Large intestine (tissue), 3 donors: Measurements from ENCODE around the gene CLRN2. TPM values are rescaled to one million over a fixed set of nuclear protein-coding genes. Genes with fewer than 3 reads are reported as not detected.

Source experiments
- DNase-seq, 2 donors: peaks; one replicate each; pipeline versions ENCODE4 v3.0.0 to v3.0.0-alpha.2; 2013
- H3K27ac ChIP-seq: one replicate; pipeline ENCODE4 v1.5.1; 2013; ENCODE audit warnings: low read length
- H3K27me3 ChIP-seq: 2 replicates; pipeline ENCODE4 v1.6.1; 2013; ENCODE audit warnings: low read length; ENCODE audit not compliant: control insufficient read depth, insufficient read depth
- H3K36me3 ChIP-seq: 2 replicates; pipeline ENCODE4 v1.6.1; 2013; ENCODE audit warnings: low read length; ENCODE audit not compliant: control insufficient read depth, insufficient read depth
- H3K4me1 ChIP-seq: one replicate; pipeline ENCODE4 v1.6.1; 2013; ENCODE audit warnings: low read length; ENCODE audit not compliant: control insufficient read depth, insufficient read depth
- H3K4me3 ChIP-seq: one replicate; pipeline ENCODE4 v1.5.1; 2013; ENCODE audit warnings: low read length
- H3K9me3 ChIP-seq: one replicate; pipeline ENCODE4 v1.6.1; 2013; ENCODE audit warnings: mild to moderate bottlenecking, low read depth, low read length, moderate library complexity; ENCODE audit not compliant: control insufficient read depth
- WGBS: methylation state at CpG from one replicate; pipeline ENCODE4 v1.1.5; 2013; ENCODE audit warnings: low lambda C conversion rate; ENCODE audit not compliant: insufficient coverage; 5-methylcytosine and 5-hydroxymethylcytosine counted together
- polyA plus RNA-seq: library from polyadenylated mRNA; unstranded; fragments of 120-200 nt; gene quantifications from one replicate; pipeline ENCODE4 v1.2.1, GENCODE V29; 2013

The CLRN2 gene
- polyA plus RNA-seq, 1 donor: not detected

- no peak overlapping the region for H3K4me3 ChIP-seq
- peaks cover 71% of the 10 kb centered on the region for H3K36me3 ChIP-seq
- no peak for DNase-seq
- no peaks in the 10 kb centered on the region for H3K27me3 ChIP-seq
- H3K4me1 ChIP-seq: no peaks in the 10 kb centered on the region
- WGBS: 100% methylated on average over 1 of the region's 3 CpGs
- H3K9me3 ChIP-seq: no peaks in the 10 kb centered on the region
- H3K27ac ChIP-seq: no peak overlapping the region
Observed at GRCh38 chr4:17502756-17503155, 12.2 kb upstream of the CLRN2 start.

DNA sequence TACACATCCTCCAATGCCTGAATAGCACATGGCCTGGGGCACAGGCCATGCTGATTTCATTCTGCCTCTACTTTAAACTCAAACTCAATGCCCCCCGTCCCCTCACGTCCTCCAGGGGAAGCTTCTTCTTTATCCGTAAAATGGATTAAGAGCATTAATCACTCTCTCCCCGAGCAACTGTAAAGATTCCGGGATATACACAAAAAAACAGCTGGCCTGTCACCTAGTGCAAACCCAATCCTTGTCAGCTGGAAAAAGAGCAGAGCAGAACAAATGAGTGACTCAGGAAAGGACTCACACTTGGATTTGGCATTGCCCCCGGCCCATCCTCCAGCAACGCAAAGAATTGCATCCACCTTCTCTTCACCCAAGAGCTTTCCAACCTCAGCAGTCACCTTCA is 10.9 kb upstream of the CLRN2 start:
- Histone ChIP-seq H3K27ac (no peak overlapping the region), H3K9me3 (no peaks in the 10 kb centered on the region), H3K36me3 (peaks cover 66% of the 10 kb centered on the region), H3K4me1 (no peaks in the 10 kb centered on the region), H3K4me3 (no peak overlapping the region), H3K27me3 (no peaks in the 10 kb centered on the region)
- WGBS: 90% methylated on average over 2 of the region's 7 CpGs
- DNase-seq: no peak

DNA sequence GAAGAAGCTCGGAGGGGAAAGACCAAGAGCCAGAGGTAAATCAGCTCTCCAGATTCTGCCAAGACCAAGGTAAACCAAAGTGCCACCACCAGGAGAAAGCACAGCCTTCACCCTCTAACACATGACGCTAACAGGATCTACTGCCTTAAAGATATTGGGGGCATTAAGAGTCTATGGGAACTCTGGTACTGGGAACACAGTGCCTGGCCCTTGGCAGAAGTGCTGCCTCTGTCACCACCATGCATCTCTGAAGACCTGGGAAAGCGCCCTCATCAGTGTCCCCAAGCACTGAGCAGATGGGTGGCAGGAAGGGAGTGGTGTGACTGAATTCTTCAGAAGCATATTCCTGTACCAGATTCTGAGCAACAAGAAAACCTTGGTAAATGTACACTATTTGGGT is 4.4 kb upstream of the CLRN2 start:
- Histone ChIP-seq H3K36me3 (peaks cover 30% of the 10 kb centered on the region), H3K4me1 (peaks cover 10% of the 10 kb centered on the region), H3K4me3 (peak overlapping the region; percentile 88), H3K27me3 (no peaks in the 10 kb centered on the region), H3K9me3 (no peaks in the 10 kb centered on the region), H3K27ac (peak overlapping the region; percentile 92)
- no peak for DNase-seq
- WGBS: no CpG with 5 or more reads among the region's 3 CpGs

- Histone ChIP-seq H3K4me1 (peaks cover 10% of the 10 kb centered on the region), H3K9me3 (no peaks in the 10 kb centered on the region), H3K4me3 (peak overlapping the region; percentile 88), H3K27me3 (no peaks in the 10 kb centered on the region), H3K36me3 (peaks cover 26% of the 10 kb centered on the region), H3K27ac (peak overlapping the region; percentile 92)
- WGBS: 20% methylated on average over 1 of the region's 9 CpGs
- peak; percentile 78 to 87 for DNase-seq
Observed at GRCh38 chr4:17511051-17511450, 3.9 kb upstream of the CLRN2 start.

DNA sequence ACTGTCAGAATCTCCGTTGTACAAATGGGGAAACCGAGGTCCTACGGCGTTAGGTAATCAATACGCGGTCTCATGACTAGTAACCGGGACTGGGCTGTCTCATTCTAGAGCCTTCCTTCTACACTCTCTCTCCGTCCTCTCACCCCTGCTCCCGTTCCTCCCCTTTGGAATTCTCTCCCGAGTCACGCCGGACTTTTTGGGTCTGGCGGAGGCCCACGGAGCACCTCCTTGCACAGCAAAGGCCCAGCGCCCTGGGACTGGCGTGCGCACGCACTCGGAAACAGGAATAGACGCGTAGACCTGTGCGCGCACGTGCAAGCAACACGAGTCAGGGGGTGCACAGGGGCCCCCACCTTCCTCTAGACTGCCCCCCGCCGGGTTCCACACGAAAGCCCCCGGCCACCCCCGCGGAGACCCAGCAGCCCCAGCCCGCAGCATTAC is 3.4 kb upstream of the CLRN2 start:
- WGBS: no CpG with 5 or more reads among the region's 32 CpGs
- Histone ChIP-seq H3K4me1 (peaks cover 10% of the 10 kb centered on the region), H3K36me3 (peaks cover 22% of the 10 kb centered on the region), H3K9me3 (no peaks in the 10 kb centered on the region), H3K27ac (peak overlapping the region; percentile 92), H3K27me3 (no peaks in the 10 kb centered on the region), H3K4me3 (peak overlapping the region; percentile 88)
- peak; percentile 32 to 68 for DNase-seq

DNA sequence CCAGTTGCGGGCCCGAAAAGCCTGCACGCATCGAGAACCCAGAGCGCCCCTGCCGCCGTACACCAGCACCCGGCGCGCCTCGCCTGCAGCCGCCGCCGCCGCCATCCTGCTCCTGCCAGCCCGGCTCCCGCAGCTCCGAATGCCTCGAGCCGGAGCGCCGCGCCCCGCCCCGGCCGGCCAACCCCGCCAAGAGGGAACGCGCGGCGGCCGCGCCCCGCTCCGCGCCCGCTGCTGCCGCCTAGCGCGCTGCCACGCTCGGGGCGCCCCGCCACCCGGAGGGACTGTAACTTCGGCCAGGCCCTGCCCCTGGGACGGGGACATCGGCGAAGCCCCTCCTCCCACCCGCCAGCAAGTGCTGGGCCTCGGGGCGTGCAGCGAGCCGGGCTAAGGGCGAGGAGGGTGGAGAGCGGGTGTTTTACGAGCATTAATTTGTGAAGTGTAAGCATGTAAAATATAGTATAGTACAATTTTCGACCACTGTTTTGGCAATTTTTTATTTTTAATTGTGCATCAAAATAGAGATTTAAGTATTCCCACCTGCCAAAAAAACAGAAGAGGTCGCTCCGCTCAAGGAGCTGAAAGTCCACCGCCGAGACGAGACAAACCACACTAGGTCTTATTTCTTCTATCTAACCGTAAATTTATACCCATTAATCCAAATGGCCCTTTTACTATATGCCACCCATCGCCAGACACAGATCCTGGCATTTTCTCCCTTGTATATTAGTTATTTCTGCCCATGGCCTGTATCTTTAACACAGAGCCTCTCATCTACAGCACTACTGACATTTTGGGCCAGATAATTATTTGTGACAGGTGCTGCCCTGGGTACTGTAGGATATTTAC is 2.8 kb upstream of the CLRN2 start, which contains the start of gene QDPR:
Gene QDPR, minus strand, starts transcription at position 141 of the 846 bp plus-strand sequence. Its CDS starts 36 bp downstream, at position 105.
- no peaks in the 10 kb centered on the region for H3K27me3 ChIP-seq

DNA sequence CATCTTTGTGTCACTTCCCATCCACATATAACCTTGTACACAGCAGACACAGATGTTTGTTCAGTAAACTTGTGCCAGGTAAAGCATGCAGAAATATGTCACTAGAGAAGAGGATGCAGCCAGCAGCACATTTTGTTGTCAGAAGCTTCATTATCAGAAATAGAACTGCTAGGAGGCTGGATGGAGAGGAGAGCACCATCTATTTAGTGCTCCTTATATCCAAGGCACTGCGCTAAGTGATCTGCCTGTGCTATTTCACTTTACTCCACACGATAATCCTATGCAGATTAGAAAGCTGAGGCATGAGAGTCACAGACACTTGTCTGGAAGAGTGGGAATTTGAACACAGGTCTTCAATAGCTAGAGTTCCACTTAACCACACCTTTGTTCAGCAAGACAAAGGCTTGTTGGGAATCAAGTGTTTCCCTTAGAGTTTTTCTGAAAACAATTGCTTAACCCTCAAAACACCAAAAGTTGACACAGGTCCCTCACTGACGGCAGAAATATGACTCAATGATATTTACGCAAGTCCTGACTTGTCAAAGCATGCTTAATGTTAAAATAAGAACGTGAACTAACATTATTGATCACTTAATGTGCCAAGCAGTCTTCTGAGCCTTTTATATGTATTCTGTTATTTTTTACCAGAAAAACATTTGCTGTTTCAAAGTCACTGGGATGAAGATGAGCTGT is 1.8 kb upstream of the CLRN2 start:
- no peak for DNase-seq
- H3K27me3 ChIP-seq: peaks cover 2% of the 10 kb centered on the region
- peaks cover 10% of the 10 kb centered on the region for H3K4me1 ChIP-seq
- H3K27ac ChIP-seq: no peak overlapping the region
- no peaks in the 10 kb centered on the region for H3K9me3 ChIP-seq
- no CpG with 5 or more reads among the region's 5 CpGs for WGBS
- peaks cover 9% of the 10 kb centered on the region for H3K36me3 ChIP-seq
- no peak overlapping the region for H3K4me3 ChIP-seq

More for the DNA sequence above, 2.8 kb upstream of the CLRN2 start, which contains the start of gene QDPR:
- Histone ChIP-seq H3K4me3 (peak within 1 kb of the TSS; percentile 88), H3K36me3 (peaks cover 17% of the 10 kb centered on the region), H3K9me3 (no peaks in the 10 kb centered on the region), H3K27ac (peak within 1 kb of the TSS; percentile 92), H3K4me1 (peaks cover 10% of the 10 kb centered on the region)
- peak; percentile 63 to 86 for DNase-seq
- WGBS: 28% methylated on average over 4 of the region's 65 CpGs

GRCh38 chr4:17515445-17516407 is 761 bp downstream of the CLRN2 start:
- Histone ChIP-seq H3K36me3 (no peaks in the 10 kb centered on the region), H3K4me3 (no peak overlapping the region), H3K4me1 (peaks cover 3% of the 10 kb centered on the region), H3K9me3 (no peaks in the 10 kb centered on the region), H3K27me3 (peaks cover 2% of the 10 kb centered on the region), H3K27ac (no peak overlapping the region)
- DNase-seq: no peak
- 50% methylated on average over 2 of the region's 14 CpGs for WGBS

DNA sequence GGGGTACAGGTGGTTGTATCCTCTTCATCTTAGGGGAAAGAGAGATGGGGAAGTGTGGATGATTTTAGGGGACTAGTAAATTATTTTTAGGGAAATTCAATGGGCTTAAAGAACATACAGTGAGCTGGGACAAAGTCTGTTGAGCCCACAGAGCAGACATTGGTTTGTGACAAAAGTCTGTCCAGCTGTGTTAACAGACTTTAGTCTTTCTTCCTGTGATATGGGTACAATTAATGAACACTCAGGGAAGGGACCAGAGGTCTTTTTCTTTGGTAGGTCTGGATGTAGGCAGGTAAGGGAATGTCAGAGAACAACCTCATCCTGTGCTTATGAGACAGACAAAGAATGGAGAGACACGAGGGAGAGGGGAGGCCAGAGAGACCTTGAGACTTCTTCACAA is 2.0 kb downstream of the CLRN2 start:
- H3K4me1 ChIP-seq: no peaks in the 10 kb centered on the region
- H3K27ac ChIP-seq: no peak overlapping the region
- H3K4me3 ChIP-seq: no peak overlapping the region
- WGBS: no CpG with 5 or more reads among the region's 1 CpG
- no peaks in the 10 kb centered on the region for H3K36me3 ChIP-seq
- peaks cover 2% of the 10 kb centered on the region for H3K27me3 ChIP-seq
- DNase-seq: no peak
- H3K9me3 ChIP-seq: no peaks in the 10 kb centered on the region

DNA sequence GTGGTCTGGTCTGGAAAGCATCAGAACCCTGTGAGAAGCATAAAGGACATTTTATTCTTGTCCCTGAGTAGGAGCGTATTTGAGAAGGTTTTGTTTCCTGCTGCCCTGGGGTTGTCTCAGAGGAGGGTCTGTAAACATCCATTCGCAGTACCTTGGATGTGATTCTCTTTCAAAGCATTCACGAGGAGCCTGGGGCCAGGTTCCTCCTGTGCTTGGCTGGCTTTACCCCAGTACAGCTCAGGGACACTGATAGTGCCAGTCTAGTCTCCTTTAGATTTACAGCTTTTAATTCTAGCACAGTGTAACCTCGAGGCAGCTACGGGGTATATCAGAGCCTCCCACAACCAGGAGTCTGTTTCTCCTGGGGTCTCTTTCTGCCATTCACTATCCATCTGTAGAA is 2.7 kb downstream of the CLRN2 start:
- H3K4me3 ChIP-seq: no peak overlapping the region
- H3K4me1 ChIP-seq: no peaks in the 10 kb centered on the region
- H3K9me3 ChIP-seq: no peaks in the 10 kb centered on the region
- peaks cover 2% of the 10 kb centered on the region for H3K27me3 ChIP-seq
- 40% methylated on average over 1 of the region's 5 CpGs for WGBS
- H3K27ac ChIP-seq: no peak overlapping the region
- no peak for DNase-seq
- no peaks in the 10 kb centered on the region for H3K36me3 ChIP-seq
